Urinary bladder (tissue), 4 donors: ENCODE results near the gene GPR37. TPM values are rescaled to one million over a fixed set of nuclear protein-coding genes. Genes with fewer than 3 reads are reported as not detected.
A peak's percentile ranks its signal among the peaks of the same experiment; 100 is the strongest.

Experiments used
- DNase-seq: peaks from one replicate; pipeline ENCODE4 v3.0.0-alpha.2; 2015; ENCODE audit errors: extremely low spot score
- H3K27ac ChIP-seq: one replicate; pipeline ENCODE4 v1.5.1; 2013; ENCODE audit warnings: low read depth, mild to moderate bottlenecking, moderate library complexity
- H3K36me3 ChIP-seq: one replicate; pipeline ENCODE4 v1.6.1; 2013; ENCODE audit warnings: mild to moderate bottlenecking, moderate library complexity; ENCODE audit not compliant: insufficient read depth
- H3K4me1 ChIP-seq: one replicate; pipeline ENCODE4 v1.6.1; 2013; ENCODE audit warnings: mild to moderate bottlenecking, moderate library complexity; ENCODE audit not compliant: insufficient read depth
- H3K4me3 ChIP-seq: one replicate; pipeline ENCODE4 v1.5.1; 2013; ENCODE audit warnings: low read depth, low read length
- WGBS: extraction: QIAGEN DNeasy Blood & Tissue Kit; methylation state at CpG from one replicate; pipeline ENCODE4 v1.1.7; 2013; 5-methylcytosine and 5-hydroxymethylcytosine counted together
- polyA plus RNA-seq: library from polyadenylated mRNA; stranded (reverse); fragments of 200-250 nt; gene quantifications from one replicate; pipeline ENCODE4 v1.2.3, GENCODE V29; 2013
- total RNA-seq: library from RNA; depleted of rRNA; stranded (reverse); fragments of >200 nt; gene quantifications from one replicate; pipeline ENCODE4 v1.2.3, GENCODE V29; 2014
- donor health status: healthy with polysubstance abuse.
- donor health status: healthy.

Gene GPR37, protein sequence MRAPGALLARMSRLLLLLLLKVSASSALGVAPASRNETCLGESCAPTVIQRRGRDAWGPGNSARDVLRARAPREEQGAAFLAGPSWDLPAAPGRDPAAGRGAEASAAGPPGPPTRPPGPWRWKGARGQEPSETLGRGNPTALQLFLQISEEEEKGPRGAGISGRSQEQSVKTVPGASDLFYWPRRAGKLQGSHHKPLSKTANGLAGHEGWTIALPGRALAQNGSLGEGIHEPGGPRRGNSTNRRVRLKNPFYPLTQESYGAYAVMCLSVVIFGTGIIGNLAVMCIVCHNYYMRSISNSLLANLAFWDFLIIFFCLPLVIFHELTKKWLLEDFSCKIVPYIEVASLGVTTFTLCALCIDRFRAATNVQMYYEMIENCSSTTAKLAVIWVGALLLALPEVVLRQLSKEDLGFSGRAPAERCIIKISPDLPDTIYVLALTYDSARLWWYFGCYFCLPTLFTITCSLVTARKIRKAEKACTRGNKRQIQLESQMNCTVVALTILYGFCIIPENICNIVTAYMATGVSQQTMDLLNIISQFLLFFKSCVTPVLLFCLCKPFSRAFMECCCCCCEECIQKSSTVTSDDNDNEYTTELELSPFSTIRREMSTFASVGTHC
- total RNA-seq: 5.4 TPM
- 4.8 TPM for polyA plus RNA-seq

DNA sequence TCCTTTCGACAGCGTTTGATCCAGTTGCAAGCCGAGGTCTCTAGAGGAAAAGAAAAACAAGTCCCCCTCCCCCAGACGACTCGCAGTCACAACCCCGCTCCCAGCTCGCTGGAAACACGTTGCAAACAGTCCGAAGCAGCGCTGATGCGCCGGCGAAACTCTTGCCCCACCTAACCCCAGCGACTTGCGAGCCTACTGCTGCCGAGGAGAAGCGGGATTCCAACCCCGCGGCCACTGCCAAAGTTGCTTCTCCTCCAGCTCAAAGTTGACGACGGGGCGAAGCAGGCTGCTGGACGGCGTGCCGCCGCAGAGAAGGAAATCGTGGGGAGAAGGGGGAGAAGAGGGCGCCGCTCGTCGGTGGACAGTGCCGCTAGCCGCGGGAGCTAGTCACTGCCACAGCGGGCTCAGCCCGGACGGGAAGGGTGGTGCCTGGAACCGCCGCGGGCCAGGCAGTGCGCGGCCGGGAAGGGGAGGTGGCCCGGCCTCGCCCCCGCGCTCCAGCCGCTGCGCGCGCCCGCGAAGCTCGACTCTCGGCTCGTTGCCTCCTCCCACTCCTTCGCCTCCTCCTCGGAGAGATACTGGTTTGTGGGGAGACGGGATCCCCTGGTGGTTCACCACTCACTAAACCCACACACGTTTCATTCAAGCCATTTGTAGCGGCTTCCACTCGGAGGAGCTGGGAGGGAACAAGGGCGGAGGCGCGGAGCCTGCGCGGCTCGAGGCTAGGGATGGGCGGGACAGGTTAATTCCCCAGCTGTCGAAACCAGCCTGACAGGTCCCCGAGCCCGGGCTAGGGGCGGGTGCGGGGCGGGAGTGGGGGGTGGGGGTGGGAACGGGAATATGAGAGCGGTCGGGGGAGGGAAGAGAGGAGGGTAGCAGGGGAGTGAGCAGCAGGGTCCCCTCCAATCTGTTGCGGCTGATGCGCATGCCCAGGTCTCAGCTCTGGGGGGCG, at the start of gene GPR37:
TSS of gene GPR37 (minus strand) at position 392 of the 952 bp plus-strand sequence. CDS start 816 bp downstream, outside the sequence.
- peak; percentile 33 for DNase-seq
- H3K4me3 ChIP-seq: peak within 1 kb of the TSS; percentile 44
- no peak within 1 kb of the TSS for H3K27ac ChIP-seq
- H3K36me3 ChIP-seq: no peaks in the 10 kb centered on the region
- no peaks in the 10 kb centered on the region for H3K4me1 ChIP-seq
- 1% methylated on average over 81 of the region's 81 CpGs for WGBS

DNA sequence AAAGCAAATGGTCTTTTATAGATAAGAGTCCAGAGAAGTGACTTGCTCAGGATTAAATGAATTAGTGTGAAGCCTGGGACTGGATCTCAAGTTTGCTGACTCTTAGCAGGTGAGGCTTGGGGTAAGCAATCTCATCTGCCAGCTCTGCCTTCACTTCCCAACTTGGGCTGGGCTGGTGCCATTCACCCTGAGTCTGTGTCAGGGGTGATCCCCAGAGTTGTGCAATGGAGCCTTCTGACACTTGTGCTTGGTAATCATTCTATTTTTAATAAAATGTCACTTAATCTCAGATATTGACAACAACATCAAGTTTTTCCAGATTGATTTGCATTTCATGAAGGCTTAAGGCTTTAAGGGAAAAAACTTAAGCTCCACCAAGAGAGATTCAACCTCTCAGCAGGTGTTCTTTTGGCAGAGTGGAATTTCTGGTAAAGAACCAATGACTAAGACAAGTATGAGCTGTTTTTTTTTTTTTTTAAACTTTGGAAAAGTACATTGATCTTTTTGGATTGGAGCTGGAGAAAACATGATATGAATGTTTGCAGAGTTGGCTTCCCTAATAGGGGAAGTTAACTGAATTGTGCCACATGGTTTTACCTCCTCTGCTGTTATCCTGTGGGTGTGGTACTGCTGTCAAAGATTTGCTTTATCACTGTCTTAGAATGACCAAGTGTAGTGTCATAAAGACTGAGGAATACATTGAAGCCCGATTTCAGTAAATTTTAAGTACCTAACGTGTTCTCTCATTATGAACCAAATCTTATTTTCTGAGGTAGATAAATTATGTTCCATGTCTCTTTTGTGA, 48.6 kb upstream of the GPR37 start:
- Histone ChIP-seq H3K27ac (no peak overlapping the region), H3K4me1 (no peaks in the 10 kb centered on the region), H3K36me3 (no peaks in the 10 kb centered on the region), H3K4me3 (no peak overlapping the region)
- DNase-seq: no peak
- 82% methylated on average over 2 of the region's 2 CpGs for WGBS

DNA sequence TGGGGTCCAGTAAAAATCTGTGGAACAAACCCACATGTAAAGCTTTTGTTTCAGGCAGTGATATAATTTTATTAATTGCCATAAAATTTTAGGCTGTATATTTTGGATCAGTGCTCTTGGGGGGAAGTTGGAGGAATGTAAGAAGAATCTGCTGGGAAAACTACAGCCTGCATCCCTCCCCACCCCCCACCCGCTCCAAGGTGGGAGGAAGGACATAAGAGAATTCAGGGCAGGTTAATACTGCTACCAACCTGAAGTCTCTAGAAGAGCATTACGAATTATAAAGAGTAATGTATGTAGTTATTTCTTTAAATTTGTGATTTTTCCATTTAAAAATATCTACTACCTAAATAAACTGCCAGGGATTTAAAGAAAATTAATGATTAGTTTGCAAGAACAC, 47.2 kb upstream of the GPR37 start:
- Histone ChIP-seq H3K27ac (no peak overlapping the region), H3K36me3 (no peaks in the 10 kb centered on the region), H3K4me1 (no peaks in the 10 kb centered on the region), H3K4me3 (no peak overlapping the region)
- no peak for DNase-seq
- WGBS: 89% methylated on average over 2 of the region's 2 CpGs

DNA sequence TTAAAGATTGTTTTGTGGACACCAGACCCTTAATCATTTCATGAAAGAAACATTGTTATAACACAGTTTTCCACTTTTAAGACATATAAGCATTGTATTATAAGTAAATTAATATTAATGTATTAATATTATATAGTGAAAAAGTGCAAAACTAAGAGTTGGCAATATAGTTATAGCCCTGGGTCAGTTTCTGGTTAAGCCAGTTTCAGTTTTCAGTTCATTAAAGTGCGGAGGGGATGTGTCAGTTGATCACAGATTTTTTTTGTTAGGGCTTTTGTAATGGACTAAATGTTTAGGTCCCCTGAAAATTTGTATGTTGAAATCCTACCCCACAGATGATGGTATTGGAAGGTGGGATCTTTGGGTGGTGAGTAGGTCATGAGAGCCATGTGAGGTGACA, 45.7 kb upstream of the GPR37 start:
- Histone ChIP-seq H3K4me1 (no peaks in the 10 kb centered on the region), H3K4me3 (no peak overlapping the region), H3K36me3 (no peaks in the 10 kb centered on the region), H3K27ac (no peak overlapping the region)
- 90% methylated on average over 1 of the region's 1 CpG for WGBS
- DNase-seq: no peak

DNA sequence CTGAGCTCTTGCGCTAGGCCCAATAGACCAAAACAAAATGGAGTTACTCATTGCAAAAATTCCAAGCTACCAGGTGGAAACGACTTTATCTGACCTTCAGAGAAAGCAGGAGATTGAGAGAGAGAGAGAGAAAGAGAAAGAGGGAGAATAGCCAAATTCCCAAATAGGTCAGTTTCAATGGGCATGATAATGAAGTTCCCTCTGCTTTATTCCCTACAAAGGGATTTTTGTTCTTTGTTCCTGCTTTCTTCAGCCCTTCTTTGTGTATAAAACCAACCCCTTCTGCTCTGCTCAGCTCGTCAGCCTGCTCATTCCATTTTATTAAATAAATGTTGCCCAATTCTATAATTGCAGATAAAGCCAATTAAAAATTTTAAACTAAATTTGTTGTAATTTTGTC, 45.0 kb upstream of the GPR37 start:
- Histone ChIP-seq H3K4me3 (no peak overlapping the region), H3K36me3 (no peaks in the 10 kb centered on the region), H3K27ac (no peak overlapping the region), H3K4me1 (no peaks in the 10 kb centered on the region)
- DNase-seq: no peak
- WGBS: 77% methylated on average over 3 of the region's 3 CpGs

DNA sequence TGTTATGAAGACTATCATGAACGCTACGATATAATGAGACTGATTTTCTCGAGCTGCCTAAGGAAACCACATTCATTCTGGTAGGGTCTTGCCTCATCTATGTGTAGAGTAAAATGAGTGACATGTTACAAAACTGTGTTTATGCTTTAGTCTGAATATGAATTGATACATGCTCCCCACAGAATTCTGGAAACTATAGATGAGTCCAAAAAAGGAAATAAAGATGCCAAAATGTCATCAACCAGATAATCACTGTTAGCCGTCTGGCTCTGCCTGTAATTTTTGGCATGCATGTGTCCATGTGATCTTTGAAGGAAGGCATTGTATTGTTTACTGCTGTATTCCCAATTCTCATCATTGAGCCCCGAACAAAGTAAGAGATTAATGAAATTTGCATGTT, 42.6 kb upstream of the GPR37 start:
- H3K36me3 ChIP-seq: no peaks in the 10 kb centered on the region
- no peak overlapping the region for H3K4me3 ChIP-seq
- no peaks in the 10 kb centered on the region for H3K4me1 ChIP-seq
- H3K27ac ChIP-seq: no peak overlapping the region
- WGBS: 73% methylated on average over 5 of the region's 5 CpGs
- no peak for DNase-seq

DNA sequence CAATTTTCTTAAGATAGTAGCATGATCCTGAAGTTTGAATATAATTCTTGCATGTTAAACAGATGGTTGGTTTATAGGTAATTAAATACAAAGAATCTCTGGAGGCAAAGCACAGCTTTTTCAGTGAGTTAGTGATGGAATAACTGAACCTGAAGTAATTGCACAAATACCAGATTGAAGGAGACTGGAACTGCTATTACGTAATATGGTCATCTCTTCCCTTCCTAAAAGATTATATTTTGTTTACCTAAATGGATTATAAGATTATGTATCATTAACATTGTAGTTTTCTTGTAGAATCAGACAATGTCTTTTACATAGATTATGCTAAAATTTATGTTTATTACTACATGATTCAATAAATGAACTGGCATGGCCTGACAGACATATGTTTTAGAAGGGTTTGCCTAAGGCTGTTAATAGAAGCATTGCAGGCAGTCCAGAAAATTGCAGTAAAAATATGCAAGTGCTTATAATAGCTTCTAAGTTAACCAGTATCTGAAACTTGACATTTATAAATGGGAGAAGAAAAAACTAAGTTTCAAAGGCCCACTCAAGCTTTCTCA, 35.8 kb upstream of the GPR37 start:
- no peak for DNase-seq
- WGBS: 62% methylated on average over 1 of the region's 1 CpG
- Histone ChIP-seq H3K4me3 (no peak overlapping the region), H3K36me3 (no peaks in the 10 kb centered on the region), H3K4me1 (no peaks in the 10 kb centered on the region), H3K27ac (no peak overlapping the region)

DNA sequence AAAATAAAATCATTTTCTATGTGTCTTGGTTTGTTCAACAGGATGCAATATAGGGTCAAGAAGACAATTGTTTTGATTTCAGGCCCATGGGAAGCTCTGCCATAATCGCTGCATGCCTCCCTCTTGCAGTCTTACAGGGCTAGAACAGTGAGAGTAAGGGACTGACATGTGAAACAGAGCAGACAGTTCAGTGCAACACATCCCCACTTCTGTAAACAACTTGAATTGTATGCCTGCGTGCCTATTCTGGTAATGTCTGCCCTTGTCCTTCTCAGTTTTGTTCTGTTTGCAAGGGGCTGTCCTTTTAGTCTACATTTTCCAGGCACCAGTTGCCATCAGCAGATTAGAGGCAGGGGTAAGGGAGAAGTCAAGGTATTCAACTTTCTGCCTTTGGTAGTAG, 34.8 kb upstream of the GPR37 start:
- H3K36me3 ChIP-seq: no peaks in the 10 kb centered on the region
- WGBS: 37% methylated on average over 2 of the region's 2 CpGs

DNA sequence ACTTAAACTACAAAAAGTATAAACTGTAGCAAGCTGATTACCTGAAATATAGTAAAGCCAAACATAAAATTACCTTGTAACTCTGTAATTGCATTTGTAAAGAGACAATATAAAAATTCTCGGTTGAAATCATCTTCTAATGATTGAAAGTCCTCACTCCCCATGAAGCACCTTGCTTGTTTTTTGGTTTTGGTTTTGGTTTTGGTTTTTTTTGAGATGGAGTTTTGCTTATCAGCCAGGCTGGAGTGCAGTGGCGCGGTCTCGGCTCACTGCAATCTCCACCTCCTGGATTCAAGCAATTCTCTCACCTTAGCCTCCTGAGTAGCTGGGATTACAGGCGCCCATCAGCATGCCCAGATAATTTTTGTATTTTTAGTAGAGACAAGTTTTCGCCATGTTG, 33.9 kb upstream of the GPR37 start:
- no peak overlapping the region for H3K4me3 ChIP-seq
- H3K4me1 ChIP-seq: no peaks in the 10 kb centered on the region
- H3K36me3 ChIP-seq: no peaks in the 10 kb centered on the region
- no peak for DNase-seq
- H3K27ac ChIP-seq: no peak overlapping the region
- 95% methylated on average over 6 of the region's 6 CpGs for WGBS

More for the DNA sequence above, 34.8 kb upstream of the GPR37 start:
- no peak for DNase-seq
- Histone ChIP-seq H3K27ac (no peak overlapping the region), H3K4me3 (no peak overlapping the region), H3K4me1 (no peaks in the 10 kb centered on the region)

DNA sequence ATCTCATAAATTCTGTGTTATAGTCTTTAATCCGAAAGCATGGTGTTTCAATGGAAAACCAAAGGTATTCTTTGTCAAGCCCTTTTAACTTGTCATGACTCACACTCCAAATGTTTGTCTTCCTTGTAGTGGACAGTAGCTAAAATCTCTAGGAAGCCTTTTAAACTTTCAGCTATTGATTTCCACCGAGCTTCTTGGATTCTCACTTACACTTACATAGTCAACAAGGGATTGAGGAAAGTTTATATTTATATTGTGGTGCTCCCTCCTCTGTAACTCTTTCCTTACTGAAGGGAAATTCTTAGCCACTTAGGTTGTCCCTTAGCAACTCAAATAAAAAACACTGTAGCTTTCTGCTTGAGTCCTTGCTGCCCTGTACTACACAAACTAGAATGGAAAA, 31.2 kb upstream of the GPR37 start:
- no peaks in the 10 kb centered on the region for H3K4me1 ChIP-seq
- 45% methylated on average over 2 of the region's 2 CpGs for WGBS
- DNase-seq: no peak
- H3K4me3 ChIP-seq: no peak overlapping the region
- H3K36me3 ChIP-seq: no peaks in the 10 kb centered on the region
- no peak overlapping the region for H3K27ac ChIP-seq

DNA sequence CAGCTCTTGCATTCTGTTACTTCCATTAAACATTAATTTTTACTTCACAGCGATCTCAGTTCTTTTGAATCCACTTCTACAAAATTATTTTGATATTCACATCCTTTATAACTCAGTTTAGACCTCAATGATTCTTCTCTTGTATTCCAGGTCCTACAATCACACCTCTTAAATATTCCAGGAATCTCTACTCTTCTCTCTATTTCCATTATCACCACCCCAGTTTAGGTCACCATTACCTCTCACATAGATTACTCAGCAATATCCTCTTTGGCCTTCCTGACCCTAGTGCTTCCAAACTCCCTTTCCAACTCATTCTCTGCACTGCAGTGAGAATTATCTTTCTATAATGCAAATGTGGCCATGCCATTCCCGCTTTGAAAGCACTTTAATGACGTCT, 27.1 kb upstream of the GPR37 start:
- no peaks in the 10 kb centered on the region for H3K4me1 ChIP-seq
- WGBS: 75% methylated on average over 3 of the region's 3 CpGs
- H3K36me3 ChIP-seq: no peaks in the 10 kb centered on the region
- DNase-seq: no peak
- no peak overlapping the region for H3K4me3 ChIP-seq
- no peak overlapping the region for H3K27ac ChIP-seq

DNA sequence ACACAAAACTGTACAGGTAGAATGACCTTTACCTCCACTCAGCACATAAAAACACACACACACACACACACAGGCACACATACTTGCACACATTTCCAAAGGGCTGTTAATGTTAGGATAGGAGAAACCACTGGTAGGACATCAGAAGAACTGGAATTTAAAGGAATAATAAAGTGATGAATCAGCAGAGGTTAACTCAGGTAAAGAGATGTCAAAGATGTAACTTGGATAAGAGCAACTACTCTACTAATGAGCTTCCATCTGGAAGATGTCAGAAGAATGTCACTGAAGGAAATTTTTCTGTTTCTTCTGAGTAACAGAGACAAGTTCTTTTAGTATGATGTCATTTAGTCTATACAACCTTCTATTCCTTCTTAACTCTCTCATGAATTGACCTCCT, 26.4 kb upstream of the GPR37 start:
- no peak overlapping the region for H3K27ac ChIP-seq
- no peak overlapping the region for H3K4me3 ChIP-seq
- no peak for DNase-seq
- H3K36me3 ChIP-seq: no peaks in the 10 kb centered on the region
- H3K4me1 ChIP-seq: no peaks in the 10 kb centered on the region

DNA sequence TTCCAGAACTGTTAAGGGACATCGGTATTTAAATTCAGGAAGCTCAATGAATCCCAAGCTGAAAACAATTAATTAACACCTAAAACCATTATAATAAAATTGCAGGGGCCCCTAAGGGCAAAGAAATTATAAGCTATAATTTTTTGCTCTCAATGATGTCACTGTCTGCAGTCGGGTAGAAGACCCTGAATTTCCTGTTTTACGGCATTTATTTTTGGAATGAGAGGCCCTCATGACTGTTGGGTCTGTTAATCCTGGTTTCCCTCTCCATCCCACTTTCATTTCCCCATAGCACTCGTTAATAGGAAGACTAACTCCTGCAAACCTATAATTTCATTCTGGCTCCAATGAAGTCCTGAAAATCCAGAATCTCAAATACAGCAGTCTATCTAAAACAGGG, 25.8 kb upstream of the GPR37 start:
- Histone ChIP-seq H3K4me3 (no peak overlapping the region), H3K36me3 (no peaks in the 10 kb centered on the region), H3K27ac (no peak overlapping the region), H3K4me1 (no peaks in the 10 kb centered on the region)
- 72% methylated on average over 4 of the region's 4 CpGs for WGBS
- no peak for DNase-seq
